GM21381 (cell line): ENCODE results near the gene HSFY2.
"Not testable (repeated sequence)": the region's sequence is repeated elsewhere in the genome, so short reads cannot be mapped to it uniquely, and the experiment has no call there.

Experiments used
- ATAC-seq: cut with Tn5 transposase; IDR thresholded peaks from one replicate; pipeline ENCODE4 v1.9.1; 2021; ENCODE audit warnings: mild to moderate bottlenecking, moderate library complexity; ENCODE audit not compliant: unreplicated experiment

Gene HSFY2

GRCh38 chrY:18773635-18774034 lies at the start of gene HSFY2:
TSS of gene HSFY2 (minus strand) at chrY:18773735. CDS start at chrY:18773618, 117 bp downstream.
- not testable (repeated sequence) for ATAC-seq

DNA sequence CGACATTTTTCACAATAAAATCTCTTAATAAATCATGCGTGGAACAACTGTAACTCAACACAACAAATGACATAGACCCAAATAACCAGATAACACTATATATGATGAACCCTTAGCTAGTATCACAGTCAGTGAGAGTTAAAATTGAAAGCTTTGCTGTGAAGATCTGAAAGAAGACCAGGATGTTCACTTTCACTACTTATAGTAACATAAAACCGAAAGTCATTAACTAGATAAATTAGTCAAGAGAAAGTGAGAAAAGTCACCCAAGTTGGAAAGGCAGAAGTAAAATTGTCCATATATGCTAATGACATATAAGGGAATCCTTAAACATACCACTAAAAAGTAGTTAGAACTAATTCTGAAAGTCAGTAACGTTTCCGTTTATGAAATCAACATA lies 42.2 kb upstream of the HSFY2 start:
- not testable (repeated sequence) for ATAC-seq

DNA sequence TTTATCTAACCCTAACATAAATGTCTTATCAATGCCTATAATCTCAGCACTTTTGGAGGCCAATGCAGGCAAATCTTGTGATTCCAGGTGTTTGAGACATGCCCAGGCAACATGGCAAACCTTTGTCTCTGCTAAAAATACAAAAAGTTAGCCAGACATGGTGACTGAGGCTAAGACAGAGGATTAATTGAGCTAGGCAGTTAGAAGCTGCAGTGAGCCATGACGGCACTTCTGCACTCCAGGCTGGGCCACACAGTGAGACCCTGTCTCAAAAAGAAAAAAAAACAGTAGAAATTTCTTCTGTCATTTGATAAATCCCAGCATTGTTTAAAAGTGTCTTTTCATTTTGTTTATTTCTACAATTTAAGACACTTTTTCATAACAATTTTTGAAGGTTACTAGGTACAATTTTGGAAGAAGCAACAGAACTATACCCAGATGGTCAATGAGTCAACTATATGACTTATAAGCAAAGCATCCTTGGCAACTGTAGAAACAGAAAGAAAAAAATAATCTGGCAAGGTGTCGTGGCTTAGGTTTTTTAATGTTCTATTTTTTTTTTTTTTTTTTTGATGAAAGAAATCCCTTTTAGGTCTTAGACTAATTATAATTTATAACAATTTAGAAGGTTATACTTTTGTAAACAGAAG lies 15.3 kb upstream of the HSFY2 start:
- not testable (repeated sequence) for ATAC-seq

- ATAC-seq, result not testable (repeated sequence)
Observed at GRCh38 chrY:18754077-18754476, 19.5 kb downstream of the HSFY2 start.

- not testable (repeated sequence) for ATAC-seq
Observed at GRCh38 chrY:18753133-18753815, 20.3 kb downstream of the HSFY2 start.

DNA sequence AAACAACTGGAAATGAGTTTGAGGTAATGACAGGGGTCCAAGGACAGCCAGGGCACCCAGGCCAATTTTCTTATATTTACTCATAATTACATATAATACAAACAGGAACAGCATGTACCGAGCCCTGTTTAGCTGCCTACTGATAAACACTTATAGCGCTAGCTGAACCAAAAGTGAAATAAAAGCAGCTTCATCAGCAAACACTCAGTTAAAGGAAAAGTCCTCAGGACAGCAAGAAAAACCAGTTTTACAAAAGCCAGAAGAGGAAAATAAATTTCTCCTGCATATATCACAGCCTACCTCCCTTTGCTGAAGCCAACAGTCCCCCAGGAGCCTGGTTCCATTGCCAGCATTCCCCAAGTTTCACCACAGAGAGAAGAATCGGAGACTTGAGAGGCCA lies 49.8 kb downstream of the HSFY2 start:
- not testable (repeated sequence) for ATAC-seq
